Mammary epithelial cell (primary cell): ENCODE data around the gene CAMK2B.

Source experiments
- CTCF ChIP-seq, 2 donors: IDR thresholded peaks in 1 of 2; conservative IDR thresholded peaks in 1 of 2; 2 replicates each; pipeline ENCODE4 v1.5.1; 2011 to 2012; ENCODE audit warnings: inconsistent platforms in 2 of 2, low read length in 2 of 2, mild to moderate bottlenecking in 2 of 2, control low read depth in 1 of 2, low read depth in 1 of 2; ENCODE audit not compliant: insufficient read depth in 1 of 2; ENCODE audit errors: extremely low read depth in 1 of 2
- EZH2 ChIP-seq: IDR thresholded peaks from 2 replicates; pipeline ENCODE4 v1.6.1; 2012; ENCODE audit warnings: low read length, inconsistent platforms, borderline replicate concordance

- TF ChIP-seq CTCF (conservative IDR thresholded peaks at IDR 0.05 in 1 of 2, IDR thresholded peaks at IDR 0.05 in 1 of 2; ENCODE audit: extremely low read depth in 1 of 2, insufficient read depth in 1 of 2, low read depth in 1 of 2, low read length in 2 of 2) = no peak
- TF ChIP-seq EZH2 = no peak
These were observed 89.6 kb downstream of the CAMK2B start for GRCh38 chr7:44235582-44236332.
